DND-41 (cell line): ENCODE data around the gene MSH5.

ENCODE experiments used
- ATAC-seq: fragments of 200-7000 bp; cut with Tn5 transposase; 3 replicates; pipeline ENCODE4 v1.9.1; 2021; ENCODE audit warnings: low read depth; ENCODE audit not compliant: insufficient read depth
- DNase-seq: peaks from one replicate; pipeline ENCODE4 v3.0.0-alpha.2; 2020
- H2AFZ ChIP-seq: 2 replicates; pipeline ENCODE4 v1.6.0; 2012; ENCODE audit warnings: low read depth, low read length
- H3K27ac ChIP-seq: 2 replicates; pipeline ENCODE4 v1.5.1; 2012; ENCODE audit warnings: low read length, inconsistent platforms
- H3K27me3 ChIP-seq: fragments of 200-600 bp; sonication (generic); 2 replicates; pipeline ENCODE4 v1.6.0; 2012; ENCODE audit warnings: low read length, mild to moderate bottlenecking, inconsistent platforms; ENCODE audit not compliant: insufficient read depth, poor library complexity
- H3K36me3 ChIP-seq: 2 replicates; pipeline ENCODE4 v1.5.1; 2012; ENCODE audit warnings: low read length, inconsistent platforms; ENCODE audit not compliant: insufficient read depth
- H3K4me1 ChIP-seq: 2 replicates; pipeline ENCODE4 v1.5.1; 2012; ENCODE audit warnings: mild to moderate bottlenecking, low read length; ENCODE audit not compliant: insufficient read depth
- H3K4me2 ChIP-seq: 2 replicates; pipeline ENCODE4 v1.6.0; 2012; ENCODE audit warnings: mild to moderate bottlenecking, moderate library complexity, low read length, inconsistent platforms; ENCODE audit not compliant: insufficient read depth
- H3K4me3 ChIP-seq, 2 experiments: fragments of 200-600 bp in 1 of 2; shearing (Covaris generic) in 1 of 2; 2 replicates each; pipeline ENCODE4 v1.5.1; 2012 to 2016; ENCODE audit warnings: inconsistent platforms in 2 of 2, low read length in 2 of 2, mild to moderate bottlenecking in 2 of 2, low read depth in 1 of 2, moderate library complexity in 1 of 2
- H3K79me2 ChIP-seq: 2 replicates; pipeline ENCODE4 v1.6.0; 2012; ENCODE audit warnings: low read length, inconsistent platforms; ENCODE audit not compliant: insufficient read depth
- H3K9ac ChIP-seq: 2 replicates; pipeline ENCODE4 v1.6.0; 2012; ENCODE audit warnings: low read depth, mild to moderate bottlenecking, inconsistent platforms, low read length, moderate library complexity
- H3K9me3 ChIP-seq: 2 replicates; pipeline ENCODE4 v1.5.1; 2012; ENCODE audit warnings: low read length, moderate library complexity, mild to moderate bottlenecking, inconsistent platforms; ENCODE audit not compliant: insufficient read depth, severe bottlenecking
- H4K20me1 ChIP-seq: 2 replicates; pipeline ENCODE4 v1.6.0; 2012; ENCODE audit warnings: low read length; ENCODE audit not compliant: insufficient read depth
- EZH2 ChIP-seq: IDR thresholded peaks from 3 replicates; pipeline ENCODE4 v1.6.1; 2012; ENCODE audit warnings: borderline replicate concordance, low read depth, mild to moderate bottlenecking, moderate library complexity, low read length, inconsistent platforms; ENCODE audit not compliant: severe bottlenecking
- TF ChIP-seq, protein P1 (sequence below): IDR thresholded peaks from 2 replicates; pipeline ENCODE4 v1.5.1; 2012; ENCODE audit warnings: borderline replicate concordance, low read length, moderate library complexity, mild to moderate bottlenecking; ENCODE audit not compliant: poor library complexity, severe bottlenecking; ENCODE audit errors: extremely low read depth

MSH5 gene

DNA sequence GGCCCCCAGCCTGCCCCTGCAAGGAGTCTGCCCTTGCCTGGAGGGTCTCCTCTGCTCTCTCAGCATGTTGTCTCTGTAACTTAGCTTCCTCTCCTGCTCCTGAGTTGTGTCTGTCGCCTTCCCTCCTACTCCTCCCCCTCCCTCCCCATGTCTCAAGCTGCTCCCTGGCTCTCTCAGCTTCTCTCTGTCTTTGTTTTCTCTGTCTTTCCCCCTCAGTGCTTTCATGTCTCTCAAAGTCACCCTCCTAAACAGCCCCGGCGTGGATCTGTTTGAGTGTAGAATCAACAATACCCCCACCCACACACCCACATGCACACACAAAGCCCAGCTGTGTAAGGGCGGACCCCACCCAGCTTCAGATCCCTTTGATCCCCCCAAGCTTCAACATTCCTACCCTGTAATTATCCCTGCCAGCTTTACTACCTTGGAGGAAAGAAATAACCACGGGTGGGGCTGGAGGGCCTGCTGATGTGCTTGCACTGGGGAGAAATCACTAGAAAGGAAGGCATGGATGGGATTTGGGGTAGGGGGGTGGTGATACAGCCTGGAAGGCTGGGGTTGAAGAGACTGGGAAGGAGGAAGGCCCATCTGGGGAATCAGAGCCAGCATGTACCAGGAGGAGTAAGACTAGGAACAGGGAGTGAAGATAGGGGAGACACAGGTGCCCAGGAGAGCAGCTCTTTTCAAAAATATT is 25.7 kb upstream of the MSH5 start:
- H3K4me2 ChIP-seq, result no peak overlapping the region
- no peaks in the 10 kb centered on the region for H3K79me2 ChIP-seq
- no peak for DNase-seq
- H4K20me1 ChIP-seq, result no peaks in the 10 kb centered on the region
- H3K27me3 ChIP-seq, result no peaks in the 10 kb centered on the region
- H3K27ac ChIP-seq, result no peak overlapping the region
- TF ChIP-seq, protein P1, sequence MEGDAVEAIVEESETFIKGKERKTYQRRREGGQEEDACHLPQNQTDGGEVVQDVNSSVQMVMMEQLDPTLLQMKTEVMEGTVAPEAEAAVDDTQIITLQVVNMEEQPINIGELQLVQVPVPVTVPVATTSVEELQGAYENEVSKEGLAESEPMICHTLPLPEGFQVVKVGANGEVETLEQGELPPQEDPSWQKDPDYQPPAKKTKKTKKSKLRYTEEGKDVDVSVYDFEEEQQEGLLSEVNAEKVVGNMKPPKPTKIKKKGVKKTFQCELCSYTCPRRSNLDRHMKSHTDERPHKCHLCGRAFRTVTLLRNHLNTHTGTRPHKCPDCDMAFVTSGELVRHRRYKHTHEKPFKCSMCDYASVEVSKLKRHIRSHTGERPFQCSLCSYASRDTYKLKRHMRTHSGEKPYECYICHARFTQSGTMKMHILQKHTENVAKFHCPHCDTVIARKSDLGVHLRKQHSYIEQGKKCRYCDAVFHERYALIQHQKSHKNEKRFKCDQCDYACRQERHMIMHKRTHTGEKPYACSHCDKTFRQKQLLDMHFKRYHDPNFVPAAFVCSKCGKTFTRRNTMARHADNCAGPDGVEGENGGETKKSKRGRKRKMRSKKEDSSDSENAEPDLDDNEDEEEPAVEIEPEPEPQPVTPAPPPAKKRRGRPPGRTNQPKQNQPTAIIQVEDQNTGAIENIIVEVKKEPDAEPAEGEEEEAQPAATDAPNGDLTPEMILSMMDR, result no peak
- TF ChIP-seq EZH2, result no peak
- 0 out of 2 replicates have a peak overlapping the region, but pooled peaks have one; percentile 5 for H3K9ac ChIP-seq
- no peak overlapping the region for H3K4me3 ChIP-seq
- H3K9me3 ChIP-seq, result no peaks in the 10 kb centered on the region
- ATAC-seq, result no peak
- no peak overlapping the region for H2AFZ ChIP-seq
- H3K4me1 ChIP-seq, result no peaks in the 10 kb centered on the region
- H3K36me3 ChIP-seq, result no peaks in the 10 kb centered on the region

DNA sequence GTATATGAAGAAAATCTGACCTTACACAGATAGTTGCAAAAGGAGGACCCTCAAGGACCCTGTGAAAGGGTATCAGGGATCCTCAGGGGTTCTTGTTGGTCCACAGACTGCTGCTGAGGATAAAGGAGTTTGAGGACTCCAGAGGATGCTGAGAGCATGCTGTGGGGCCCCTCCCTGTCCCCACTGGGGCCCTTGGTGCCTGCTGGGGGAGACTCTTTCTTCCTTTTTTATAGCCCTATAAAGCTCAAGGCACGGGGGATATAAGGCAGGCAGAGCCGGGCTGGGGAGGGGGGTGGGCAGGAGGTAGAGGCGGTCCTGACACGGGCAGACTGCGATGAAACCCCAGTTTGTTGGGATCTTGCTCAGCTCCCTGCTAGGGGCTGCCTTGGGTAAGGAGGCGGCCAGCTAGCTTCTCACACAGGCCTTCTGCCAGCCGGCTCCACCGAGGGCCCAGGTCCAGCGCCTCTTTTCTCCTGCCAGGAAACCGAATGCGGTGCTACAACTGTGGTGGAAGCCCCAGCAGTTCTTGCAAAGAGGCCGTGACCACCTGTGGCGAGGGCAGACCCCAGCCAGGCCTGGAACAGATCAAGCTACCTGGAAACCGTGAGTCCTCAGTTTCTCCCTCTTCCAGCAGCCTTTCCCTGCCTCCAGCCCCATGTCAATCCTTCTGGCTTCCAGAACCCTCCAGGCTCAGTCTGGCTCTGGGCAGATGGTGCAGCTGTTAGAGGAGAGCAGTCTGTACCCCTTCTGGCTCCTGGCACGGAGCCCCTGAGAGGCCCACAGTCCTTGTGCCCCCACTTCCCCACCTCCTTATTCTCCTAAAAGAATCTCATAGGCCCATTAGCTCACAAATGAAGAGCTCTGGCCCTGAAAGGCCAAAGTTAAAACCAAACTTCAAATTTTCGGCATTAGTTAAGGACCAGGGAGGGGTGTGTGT is 24.5 kb upstream of the MSH5 start, which contains the start of gene LY6G6D:
TSS of gene LY6G6D (plus strand) at position 327 of the 937 bp plus-strand sequence. CDS start at position 335, 8 bp downstream.
- Histone ChIP-seq H3K4me3 (no peak within 1 kb of the TSS), H3K36me3 (no peaks in the 10 kb centered on the region), H3K79me2 (no peaks in the 10 kb centered on the region), H3K27ac (no peak within 1 kb of the TSS), H2AFZ (no peak within 1 kb of the TSS), H3K4me2 (no peak within 1 kb of the TSS), H3K9ac (0 out of 2 replicates have a peak within 1 kb of the TSS, but pooled peaks have one; percentile 5), H3K9me3 (no peaks in the 10 kb centered on the region), H4K20me1 (no peaks in the 10 kb centered on the region), H3K27me3 (no peaks in the 10 kb centered on the region), H3K4me1 (no peaks in the 10 kb centered on the region)
- ATAC-seq (no peak), DNase-seq (no peak)
- no peak for TF ChIP-seq EZH2
- TF ChIP-seq, protein P1, result no peak

DNA sequence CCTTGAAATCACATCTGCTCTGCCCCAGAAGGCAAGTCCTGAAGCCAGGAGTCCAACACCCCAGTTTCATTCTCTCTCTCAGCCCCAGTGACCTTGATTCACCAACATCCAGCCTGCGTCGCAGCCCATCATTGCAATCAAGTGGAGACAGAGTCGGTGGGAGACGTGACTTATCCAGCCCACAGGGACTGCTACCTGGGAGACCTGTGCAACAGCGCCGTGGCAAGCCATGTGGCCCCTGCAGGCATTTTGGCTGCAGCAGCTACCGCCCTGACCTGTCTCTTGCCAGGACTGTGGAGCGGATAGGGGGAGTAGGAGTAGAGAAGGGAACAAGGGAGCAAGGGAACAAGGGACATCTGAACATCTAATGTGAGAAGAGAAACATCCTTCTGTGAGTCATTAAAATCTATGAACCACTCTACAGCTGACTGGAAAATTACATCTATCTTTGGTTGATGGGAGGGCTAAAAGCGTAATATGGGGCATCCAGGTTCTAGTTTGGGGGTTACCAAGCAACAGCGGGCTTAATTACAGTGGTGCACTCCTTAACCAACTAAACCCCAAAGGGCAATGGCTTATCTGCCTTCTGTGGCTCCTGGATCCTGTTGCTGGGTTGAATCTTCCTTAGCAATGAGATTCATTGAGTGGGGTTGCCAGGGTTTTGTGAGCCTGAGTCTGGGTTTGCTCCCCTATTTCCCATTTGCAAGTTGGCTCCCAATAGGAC is 22.1 kb upstream of the MSH5 start:
- Histone ChIP-seq H4K20me1 (no peaks in the 10 kb centered on the region), H3K9me3 (no peaks in the 10 kb centered on the region), H3K9ac (no peak overlapping the region), H3K4me1 (no peaks in the 10 kb centered on the region), H3K36me3 (no peaks in the 10 kb centered on the region), H3K79me2 (no peaks in the 10 kb centered on the region), H3K4me2 (no peak overlapping the region), H2AFZ (no peak overlapping the region), H3K27ac (no peak overlapping the region), H3K27me3 (no peaks in the 10 kb centered on the region), H3K4me3 (no peak overlapping the region)
- TF ChIP-seq, protein P1, result no peak
- no peak for TF ChIP-seq EZH2
- no peak for DNase-seq
- ATAC-seq, result no peak
